Neural cell (in vitro differentiated cells): ENCODE data around the gene SLAMF7. TPM values are rescaled to one million over a fixed set of nuclear protein-coding genes. Genes with fewer than 3 reads are reported as not detected.

Source experiments
- H2AFZ ChIP-seq: fragments of 200-600, 300-800 bp; sonication (generic), shearing (Covaris generic); 2 replicates; pipeline ENCODE4 v1.6.0; 2014; ENCODE audit warnings: low read depth, mild to moderate bottlenecking, antibody characterized with exemption, low read length, moderate library complexity
- H3F3A ChIP-seq: fragments of 200-600 bp; shearing (Covaris generic); 2 replicates; pipeline ENCODE4 v1.6.1; 2016; ENCODE audit warnings: mild to moderate bottlenecking, moderate library complexity, mixed read lengths, antibody characterized with exemption, low read length; ENCODE audit not compliant: insufficient read depth, poor library complexity, severe bottlenecking
- H3K27ac ChIP-seq: fragments of 200-600, 300-800 bp; sonication (generic), shearing (Covaris generic); 2 replicates; pipeline ENCODE4 v1.5.1; 2014; ENCODE audit warnings: mild to moderate bottlenecking, low read length, moderate library complexity
- H3K27me3 ChIP-seq: fragments of 300-800, 200-600 bp; sonication (generic), shearing (Covaris generic); 2 replicates; pipeline ENCODE4 v1.6.0; 2014; ENCODE audit warnings: mild to moderate bottlenecking, low read depth, low read length, moderate library complexity; ENCODE audit not compliant: insufficient read depth
- H3K36me3 ChIP-seq: fragments of 300-800, 200-600 bp; sonication (generic), shearing (Covaris generic); 2 replicates; pipeline ENCODE4 v1.5.1; 2014; ENCODE audit warnings: mild to moderate bottlenecking, antibody characterized with exemption, low read length, moderate library complexity; ENCODE audit not compliant: insufficient read depth
- H3K4me2 ChIP-seq: fragments of 300-800, 200-600 bp; sonication (generic), shearing (Covaris generic); 2 replicates; pipeline ENCODE4 v1.6.0; 2014; ENCODE audit warnings: mild to moderate bottlenecking, low read length
- H3K4me3 ChIP-seq: fragments of 300-800, 200-600 bp; sonication (generic), shearing (Covaris generic); 2 replicates; pipeline ENCODE4 v1.5.1; 2014; ENCODE audit warnings: mild to moderate bottlenecking, low read length, moderate library complexity
- H3K79me2 ChIP-seq: fragments of 200-600 bp; shearing (Covaris generic); replicated peaks from 2 replicates; pipeline ENCODE4 v1.6.0; 2014; ENCODE audit warnings: mild to moderate bottlenecking, low read length, moderate library complexity; ENCODE audit not compliant: insufficient read depth
- H3K9ac ChIP-seq: fragments of 300-800, 200-600 bp; sonication (generic), shearing (Covaris generic); 2 replicates; pipeline ENCODE4 v1.6.1; 2016; ENCODE audit warnings: mild to moderate bottlenecking, low read length, mixed read lengths
- H3K9me2 ChIP-seq: fragments of 200-600 bp; shearing (Covaris generic); 2 replicates; pipeline ENCODE4 v1.6.1; 2016; ENCODE audit warnings: mild to moderate bottlenecking, low read length, mixed read lengths; ENCODE audit not compliant: insufficient read depth
- H3K9me3 ChIP-seq: fragments of 200-600, 300-800 bp; sonication (generic), shearing (Covaris generic); 2 replicates; pipeline ENCODE4 v1.6.1; 2016; ENCODE audit warnings: mild to moderate bottlenecking, mixed run types, low read length, moderate library complexity, mixed read lengths
- H4K20me1 ChIP-seq: fragments of 200-600 bp; shearing (Covaris generic); 2 replicates; pipeline ENCODE4 v1.6.1; 2016; ENCODE audit warnings: mild to moderate bottlenecking, mixed run types; ENCODE audit not compliant: insufficient read depth
- CTCF ChIP-seq: fragments of 450-650 bp; IDR thresholded peaks from 2 replicates; pipeline ENCODE4 v1.5.1; 2014; ENCODE audit warnings: antibody characterized with exemption, mild to moderate bottlenecking, moderate library complexity; ENCODE audit not compliant: poor library complexity, severe bottlenecking
- EP300 ChIP-seq: fragments of 450-650 bp; conservative IDR thresholded peaks from 2 replicates; pipeline ENCODE4 v1.6.1; 2014; ENCODE audit warnings: antibody characterized with exemption, mild to moderate bottlenecking, moderate library complexity; ENCODE audit not compliant: poor library complexity, severe bottlenecking
- EZH2 ChIP-seq: fragments of 200-600, 300-800 bp; shearing (Covaris generic), sonication (generic); IDR thresholded peaks from 2 replicates; pipeline ENCODE4 v1.6.1; 2014; ENCODE audit warnings: antibody characterized with exemption, low read length, borderline replicate concordance, mild to moderate bottlenecking; ENCODE audit not compliant: insufficient read depth, poor library complexity, severe bottlenecking
- MXI1 ChIP-seq: fragments of 450-650 bp; conservative IDR thresholded peaks from 2 replicates; pipeline ENCODE4 v1.6.1; 2014; ENCODE audit warnings: antibody characterized with exemption, mild to moderate bottlenecking; ENCODE audit not compliant: poor library complexity, severe bottlenecking
- POLR2AphosphoS5 ChIP-seq: IDR thresholded peaks from 2 replicates; pipeline ENCODE4 v1.6.1; 2012
- RAD21 ChIP-seq: fragments of 450-650 bp; conservative IDR thresholded peaks from 2 replicates; pipeline ENCODE4 v1.6.1; 2014; ENCODE audit warnings: antibody characterized with exemption, mild to moderate bottlenecking, moderate library complexity
- REST ChIP-seq: IDR thresholded peaks from 2 replicates; pipeline ENCODE4 v1.6.1; 2012; ENCODE audit warnings: borderline replicate concordance
- SMC3 ChIP-seq: fragments of 450-650 bp; conservative IDR thresholded peaks from 2 replicates; pipeline ENCODE4 v1.6.1; 2014; ENCODE audit warnings: antibody characterized with exemption, mild to moderate bottlenecking, moderate library complexity; ENCODE audit not compliant: poor library complexity
- TAF1 ChIP-seq: IDR thresholded peaks from 2 replicates; pipeline ENCODE4 v1.6.1; 2012; ENCODE audit warnings: low read depth
- polyA plus RNA-seq: library from polyadenylated mRNA; depleted of rRNA; stranded (reverse); fragments of >200 nt; gene quantifications from 2 replicates; pipeline ENCODE4 v1.2.3, GENCODE V29; 2014

The SLAMF7 gene
- polyA plus RNA-seq, 1 donor from 2014 or later: not detected

- Histone ChIP-seq H3K27me3 (no peaks in the 10 kb centered on the region), H2AFZ (no peak overlapping the region)
Observed at GRCh38 chr1:160767395-160768294, 28.6 kb downstream of the SLAMF7 start.

More at GRCh38 chr1:160767395-160768294, 28.6 kb downstream of the SLAMF7 start:
- Histone ChIP-seq H3K9me2 (no peaks in the 10 kb centered on the region), H3K79me2 (no peaks in the 10 kb centered on the region), H3F3A (no peaks in the 10 kb centered on the region), H4K20me1 (no peaks in the 10 kb centered on the region), H3K27ac (no peak overlapping the region), H3K4me3 (no peak overlapping the region), H3K9ac (no peak overlapping the region), H3K4me2 (no peak overlapping the region), H3K9me3 (no peaks in the 10 kb centered on the region), H3K36me3 (no peaks in the 10 kb centered on the region)
- TF ChIP-seq MXI1 (no peak), EZH2 (no peak), SMC3 (no peak), CTCF (no peak), RAD21 (no peak), TAF1 (no peak), EP300 (no peak), POLR2AphosphoS5 (no peak), REST (no peak)
